HEK293T (cell line): ENCODE results near the gene MRPS5.
"Not testable (repeated sequence)": the region's sequence is repeated elsewhere in the genome, so short reads cannot be mapped to it uniquely, and the experiment has no call there.

ENCODE experiments used
- ARNT ChIP-seq: fragments of 450-650 bp; IDR thresholded peaks from 2 replicates; pipeline ENCODE4 v1.6.1; 2017; ENCODE audit warnings: mild to moderate bottlenecking
- BHLHE40 ChIP-seq: fragments of 450-650 bp; IDR thresholded peaks from 2 replicates; pipeline ENCODE4 v1.6.1; 2016; ENCODE audit warnings: mild to moderate bottlenecking, moderate library complexity, borderline replicate concordance
- CTBP1 ChIP-seq: fragments of 450-650 bp; IDR thresholded peaks from 2 replicates; pipeline ENCODE4 v1.6.1; 2016; ENCODE audit warnings: borderline replicate concordance
- FOXA1 ChIP-seq: fragments of 450-650 bp; IDR thresholded peaks from 2 replicates; pipeline ENCODE4 v1.6.1; 2016; ENCODE audit warnings: mild to moderate bottlenecking
- FOXK2 ChIP-seq: fragments of 450-650 bp; IDR thresholded peaks from 2 replicates; pipeline ENCODE4 v1.6.1; 2016; ENCODE audit warnings: mild to moderate bottlenecking
- FOXM1 ChIP-seq: fragments of 450-650 bp; IDR thresholded peaks from 2 replicates; pipeline ENCODE4 v1.6.1; 2017; ENCODE audit warnings: mild to moderate bottlenecking, borderline replicate concordance
- LEF1 ChIP-seq: fragments of 450-650 bp; IDR thresholded peaks from 2 replicates; pipeline ENCODE4 v1.6.1; 2017; ENCODE audit warnings: mild to moderate bottlenecking, borderline replicate concordance
- PKNOX1 ChIP-seq: fragments of 450-650 bp; IDR thresholded peaks from 2 replicates; pipeline ENCODE4 v1.6.1; 2016
- SP1 ChIP-seq: fragments of 450-650 bp; IDR thresholded peaks from 2 replicates; pipeline ENCODE4 v1.6.1; 2017
- SUZ12 ChIP-seq: fragments of 450-650 bp; IDR thresholded peaks from 2 replicates; pipeline ENCODE4 v1.6.1; 2016; ENCODE audit warnings: mild to moderate bottlenecking
- ZNF384 ChIP-seq: fragments of 450-650 bp; IDR thresholded peaks from 2 replicates; pipeline ENCODE4 v1.6.1; 2016

DNA sequence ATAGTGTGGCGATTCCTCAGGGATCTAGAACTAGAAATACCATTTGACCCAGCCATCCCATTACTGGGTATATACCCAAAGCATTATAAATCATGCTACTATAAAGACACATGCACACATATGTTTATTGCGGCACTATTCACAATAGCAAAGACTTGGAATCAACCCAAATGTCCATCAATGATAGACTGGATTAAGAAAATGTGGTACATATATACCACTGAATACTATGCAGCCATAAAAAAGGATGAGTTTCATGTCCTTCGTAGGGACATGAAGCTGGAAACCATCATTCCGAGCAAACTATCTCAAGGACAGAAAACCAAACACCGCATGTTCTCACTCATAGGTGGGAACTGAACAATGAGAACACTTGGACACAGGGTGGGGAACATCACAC, 23.3 kb downstream of the MRPS5 start:
- TF ChIP-seq FOXA1, ZNF384, SUZ12, SP1, LEF1, BHLHE40, FOXM1, FOXK2, CTBP1, PKNOX1, ARNT: not testable (repeated sequence)
